Central memory CD8-positive, alpha-beta T cell (primary cell): Measurements from ENCODE around the gene BDKRB2.

Experiments used
- ATAC-seq: fragments of 150-1000 bp; cut with Tn5 transposase; replicated peaks from 2 replicates; pipeline ENCODE4 v1.10.0; 2022; ENCODE audit warnings: mild to moderate bottlenecking, moderate FRiP score, moderate number of reproducible peaks; ENCODE audit not compliant: poor library complexity, severe bottlenecking; ENCODE audit errors: extremely low read depth
- DNase-seq, 2 donors: peaks; one replicate each; pipeline ENCODE4 v3.0.0; 2021; ENCODE audit warnings: low spot score in 2 of 2
- H3K27ac Mint-ChIP-seq: one replicate; pipeline ENCODE4 v1.8.0; 2022; ENCODE audit warnings: low read depth, mild to moderate bottlenecking, moderate library complexity, mixed read lengths
- H3K27me3 Mint-ChIP-seq: one replicate; pipeline ENCODE4 v1.8.0; 2022; ENCODE audit warnings: mixed read lengths
- H3K36me3 Mint-ChIP-seq: one replicate; pipeline ENCODE4 v1.8.0; 2022; ENCODE audit warnings: mild to moderate bottlenecking, moderate library complexity, mixed read lengths; ENCODE audit not compliant: insufficient read depth
- H3K4me1 Mint-ChIP-seq: one replicate; pipeline ENCODE4 v1.8.0; 2022; ENCODE audit warnings: mixed read lengths
- H3K4me3 Mint-ChIP-seq: one replicate; pipeline ENCODE4 v1.8.0; 2022; ENCODE audit warnings: mild to moderate bottlenecking, moderate library complexity, mixed read lengths
- H3K9me3 Mint-ChIP-seq: one replicate; pipeline ENCODE4 v1.8.0; 2022; ENCODE audit warnings: mixed read lengths

BDKRB2 gene

DNA sequence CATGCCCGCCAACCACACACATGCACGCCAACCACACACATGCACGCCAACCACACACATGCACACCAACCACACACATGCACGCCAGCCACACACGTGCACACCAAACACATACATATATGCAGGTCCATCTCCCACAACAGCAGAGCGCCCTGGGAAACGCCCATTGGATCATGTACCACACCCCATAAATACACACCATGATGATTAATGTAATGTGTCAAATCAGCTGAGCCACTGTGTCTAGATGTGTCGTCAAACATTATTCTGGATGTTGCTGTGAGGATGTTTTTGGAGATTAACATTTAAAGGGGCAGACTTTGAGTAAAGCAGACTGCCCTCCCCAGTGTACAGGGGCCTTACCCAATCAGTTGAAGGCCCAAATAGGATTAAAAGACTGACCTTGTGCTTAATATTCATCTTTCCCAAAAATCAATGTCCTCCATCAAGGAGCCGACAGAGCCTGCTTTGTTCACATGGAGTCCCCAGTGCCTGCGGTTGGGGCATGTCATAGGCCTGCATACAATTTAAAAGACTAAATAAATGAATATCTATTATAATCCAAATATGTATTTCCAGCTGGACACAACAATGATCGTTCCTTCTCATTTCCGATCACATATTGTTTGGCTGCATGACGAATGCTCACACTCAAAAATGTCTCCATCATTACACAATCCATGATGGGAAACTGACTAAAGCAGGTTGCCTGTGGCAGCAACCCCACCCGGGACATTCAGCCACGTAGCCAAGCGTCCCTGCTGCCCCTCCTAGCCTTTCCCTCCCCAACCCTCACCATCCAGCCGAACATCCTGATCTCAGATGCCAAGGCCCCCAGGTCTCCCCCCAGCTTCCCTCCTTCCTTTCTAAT, 23.2 kb upstream of the BDKRB2 start:
- Mint-ChIP-seq H3K4me3 (no peak overlapping the region), H3K36me3 (no peaks in the 10 kb centered on the region), H3K4me1 (no peaks in the 10 kb centered on the region), H3K9me3 (no peaks in the 10 kb centered on the region), H3K27ac (no peak overlapping the region), H3K27me3 (peaks cover 34% of the 10 kb centered on the region)
- DNase-seq (no peak), ATAC-seq (no peak)

DNA sequence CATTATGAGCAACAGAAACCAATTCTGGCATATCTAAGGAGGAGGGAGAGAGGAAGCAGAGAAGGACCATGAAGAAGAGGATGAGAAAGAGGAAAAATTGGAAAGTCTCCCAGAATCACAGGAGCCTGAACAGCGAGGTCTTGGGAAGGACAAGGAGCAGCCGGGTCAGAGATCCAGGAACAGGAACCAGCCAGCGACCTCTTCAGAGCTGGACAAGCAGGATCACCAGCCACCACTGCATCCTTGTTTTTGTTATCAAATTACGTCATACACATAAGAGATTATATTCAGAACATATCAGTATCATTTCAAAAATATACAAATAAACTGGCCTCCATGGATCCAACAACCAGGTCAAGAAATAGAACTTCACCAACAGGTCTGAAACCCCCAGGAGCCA, 22.1 kb upstream of the BDKRB2 start:
- H3K36me3 Mint-ChIP-seq, result no peaks in the 10 kb centered on the region
- H3K4me1 Mint-ChIP-seq, result no peaks in the 10 kb centered on the region
- DNase-seq (no peak), ATAC-seq (no peak)
- H3K27ac Mint-ChIP-seq, result no peak overlapping the region
- peaks cover 42% of the 10 kb centered on the region for H3K27me3 Mint-ChIP-seq
- H3K4me3 Mint-ChIP-seq, result no peak overlapping the region
- H3K9me3 Mint-ChIP-seq, result no peaks in the 10 kb centered on the region

DNA sequence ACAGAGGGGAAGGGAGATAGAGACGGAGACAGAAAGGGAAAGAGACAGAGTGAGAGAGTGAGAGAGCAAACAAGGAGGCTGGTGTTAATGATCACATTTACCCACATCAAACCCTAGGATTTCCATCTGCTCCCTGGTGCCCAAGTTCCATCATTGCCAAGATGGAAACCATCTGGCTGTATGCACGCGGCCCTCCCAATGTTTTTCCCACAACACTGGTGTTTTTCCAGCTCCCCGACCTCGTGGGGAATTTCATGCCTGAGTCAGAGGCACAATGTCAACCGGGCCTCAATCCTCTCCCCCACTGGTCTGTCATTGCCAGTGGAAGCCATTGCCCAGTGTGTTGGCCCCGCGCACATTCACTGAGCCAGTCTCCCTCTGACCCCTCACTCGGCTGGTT, 19.9 kb upstream of the BDKRB2 start:
- ATAC-seq (no peak), DNase-seq (no peak)
- Mint-ChIP-seq H3K27ac (no peak overlapping the region), H3K27me3 (peaks cover 63% of the 10 kb centered on the region), H3K36me3 (no peaks in the 10 kb centered on the region), H3K4me1 (peaks cover 10% of the 10 kb centered on the region), H3K4me3 (no peak overlapping the region), H3K9me3 (no peaks in the 10 kb centered on the region)

DNA sequence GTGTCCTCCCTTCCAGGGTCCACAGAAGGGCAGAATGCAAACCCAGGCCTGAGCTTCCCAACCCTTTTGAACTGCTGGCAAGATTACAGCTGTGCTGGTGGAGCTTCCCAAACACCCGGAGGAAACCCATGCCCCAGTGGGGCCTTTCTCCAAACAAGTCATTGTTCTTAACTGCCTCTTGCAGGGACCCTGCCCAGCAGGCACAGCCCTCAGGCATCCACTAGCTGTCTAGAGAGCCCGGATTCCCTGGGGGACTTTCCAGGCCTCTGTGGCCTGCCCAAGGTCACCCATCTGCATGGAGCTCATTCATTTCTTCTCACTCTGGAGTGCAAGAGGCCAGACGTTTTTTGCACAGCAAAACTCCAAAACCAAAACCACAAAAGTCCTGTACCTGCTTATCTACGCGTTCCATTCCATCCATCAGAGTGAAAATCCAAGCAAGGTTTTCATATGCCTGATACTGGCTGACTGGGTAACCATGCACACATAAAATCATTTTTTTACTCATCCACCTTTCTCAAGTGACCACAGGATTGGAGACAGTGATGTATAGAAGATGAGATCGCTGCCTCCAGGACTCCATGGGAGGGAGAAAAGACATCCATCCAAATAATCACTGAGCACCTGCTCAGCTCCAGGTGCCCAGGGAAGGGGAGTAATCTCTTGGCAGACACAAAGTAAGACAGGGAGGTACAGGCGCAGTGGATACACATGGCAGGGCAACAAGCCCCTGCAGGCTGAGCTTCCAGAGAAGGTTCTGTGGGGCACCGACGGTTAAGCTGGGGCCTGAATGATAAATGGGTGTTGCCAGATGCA, 17.2 kb upstream of the BDKRB2 start:
- Mint-ChIP-seq H3K4me3 (no peak overlapping the region), H3K36me3 (no peaks in the 10 kb centered on the region), H3K27ac (no peak overlapping the region), H3K4me1 (peaks cover 10% of the 10 kb centered on the region), H3K9me3 (no peaks in the 10 kb centered on the region), H3K27me3 (peaks cover 82% of the 10 kb centered on the region)
- DNase-seq, result no peak
- no peak for ATAC-seq

DNA sequence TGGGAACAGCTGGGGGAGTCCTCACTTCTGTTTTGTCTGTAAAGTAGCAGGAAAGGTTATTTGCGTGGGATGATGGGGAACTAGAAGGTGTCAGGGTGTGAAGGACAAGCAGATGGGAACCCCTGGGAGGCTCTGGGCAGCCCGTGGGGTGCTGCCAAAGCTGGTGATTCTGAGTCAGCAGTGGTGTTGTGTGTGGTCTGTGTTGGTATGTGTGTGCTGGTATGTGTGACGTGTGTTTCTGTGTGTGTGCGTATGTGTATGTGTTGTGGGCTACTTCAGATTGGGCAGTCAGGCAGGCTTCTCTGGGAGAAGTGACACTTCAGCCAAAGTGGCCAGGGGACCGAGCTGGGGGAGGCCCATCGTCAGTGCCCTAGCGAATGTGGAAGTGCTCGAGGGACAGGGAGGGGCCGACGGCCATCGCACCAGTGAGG, 15.3 kb upstream of the BDKRB2 start:
- no peaks in the 10 kb centered on the region for H3K9me3 Mint-ChIP-seq

DNA sequence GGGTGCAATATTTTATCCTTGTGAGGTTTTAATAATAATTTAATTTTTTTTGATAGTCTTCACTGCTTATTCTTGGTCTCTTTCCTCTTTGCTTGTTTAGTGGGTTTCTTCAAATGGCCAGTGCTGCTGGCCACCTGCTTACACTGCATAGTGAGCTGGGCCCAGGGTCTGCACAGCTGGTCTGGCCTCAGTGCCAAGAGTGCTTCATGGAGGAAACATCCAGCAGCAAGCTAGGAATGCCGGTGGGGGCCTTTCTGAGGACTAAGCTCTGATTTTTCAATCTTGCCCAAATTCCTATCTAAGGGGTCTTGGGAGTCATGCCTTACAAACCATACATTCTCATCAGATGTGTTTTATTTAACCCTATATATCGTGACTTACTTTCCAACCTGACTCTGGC, 13.3 kb upstream of the BDKRB2 start:
- DNase-seq (no peak), ATAC-seq (no peak)
- H3K4me3 Mint-ChIP-seq, result no peak overlapping the region
- no peaks in the 10 kb centered on the region for H3K9me3 Mint-ChIP-seq
- no peak overlapping the region for H3K27ac Mint-ChIP-seq
- peaks cover 79% of the 10 kb centered on the region for H3K27me3 Mint-ChIP-seq
- peaks cover 10% of the 10 kb centered on the region for H3K4me1 Mint-ChIP-seq
- H3K36me3 Mint-ChIP-seq, result peaks cover 2% of the 10 kb centered on the region

More for the DNA sequence above, 15.3 kb upstream of the BDKRB2 start:
- Mint-ChIP-seq H3K27ac (no peak overlapping the region), H3K4me3 (no peak overlapping the region), H3K4me1 (peaks cover 10% of the 10 kb centered on the region), H3K36me3 (peaks cover 2% of the 10 kb centered on the region), H3K27me3 (peaks cover 83% of the 10 kb centered on the region)
- ATAC-seq, result no peak
- DNase-seq, result no peak

DNA sequence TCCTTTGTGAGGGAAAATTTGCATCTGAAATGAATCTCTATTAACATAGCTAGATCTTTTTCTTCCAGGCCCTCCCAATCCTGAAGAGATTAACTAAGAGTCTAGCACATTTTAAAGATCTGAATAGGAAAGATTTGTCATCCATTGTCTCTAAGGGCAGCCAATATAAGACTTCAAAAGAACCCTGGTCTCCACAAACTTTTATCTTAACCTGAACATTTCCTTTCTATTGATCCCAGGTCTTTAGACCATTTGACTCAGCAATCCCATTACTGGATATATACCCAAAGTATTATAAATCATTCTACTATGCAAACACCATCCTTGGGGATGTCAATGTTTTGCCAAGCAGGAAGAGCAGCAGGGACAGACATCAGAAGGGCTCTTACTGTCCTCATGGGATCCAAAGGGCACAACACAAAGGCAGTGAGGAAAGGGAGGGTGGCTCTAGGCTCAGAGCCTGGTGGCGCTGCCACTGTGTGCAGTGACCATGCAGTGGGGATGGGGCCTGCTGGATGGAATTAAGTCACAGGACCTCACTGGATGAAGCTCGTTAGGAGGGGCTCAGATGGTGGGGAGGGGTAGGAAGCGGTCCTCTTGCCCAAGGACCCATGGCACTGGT, 12.7 kb upstream of the BDKRB2 start:
- Mint-ChIP-seq H3K4me1 (peaks cover 10% of the 10 kb centered on the region), H3K27me3 (peaks cover 73% of the 10 kb centered on the region), H3K36me3 (peaks cover 2% of the 10 kb centered on the region), H3K27ac (no peak overlapping the region), H3K9me3 (no peaks in the 10 kb centered on the region), H3K4me3 (no peak overlapping the region)
- no peak for ATAC-seq
- no peak for DNase-seq

DNA sequence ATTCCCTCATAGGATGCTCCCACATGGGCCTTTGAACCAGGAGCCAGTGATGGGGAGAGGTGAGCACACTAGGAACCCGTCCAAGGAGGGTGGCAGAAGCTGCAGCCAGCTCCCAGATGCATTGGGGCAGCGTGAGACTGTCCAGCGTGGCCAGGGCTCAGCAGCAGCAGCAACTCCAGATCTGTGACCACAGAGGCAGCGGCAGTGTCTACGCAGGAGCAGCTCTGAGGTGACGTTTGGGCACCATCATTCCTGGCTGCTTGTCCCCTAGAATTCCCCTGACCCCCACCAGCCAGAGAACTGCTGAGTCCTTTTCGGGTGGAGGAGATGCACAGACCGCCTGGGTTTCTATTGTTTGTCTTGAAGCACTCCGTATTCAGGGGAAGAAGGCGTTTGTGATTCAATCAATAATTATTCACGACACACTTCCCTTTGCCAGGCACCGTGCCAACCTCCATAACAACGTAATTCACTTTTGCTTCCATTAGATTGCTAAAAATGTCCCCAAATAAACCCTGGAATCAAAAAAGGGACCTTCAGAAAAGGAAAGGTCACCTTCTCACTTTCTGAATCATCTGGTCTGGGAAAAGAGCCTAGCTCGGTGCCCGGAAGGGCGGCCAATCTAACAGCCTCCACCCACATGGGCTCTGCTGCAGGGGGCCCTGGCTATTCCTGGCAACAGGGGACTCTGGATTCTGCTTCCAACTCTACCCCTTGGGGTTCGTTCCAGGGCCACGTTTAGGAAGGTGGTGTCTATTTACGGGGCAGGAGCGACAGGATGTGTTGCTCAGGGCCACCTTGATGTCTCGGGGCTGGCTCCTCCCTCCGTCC, 11.4 kb upstream of the BDKRB2 start:
- no peak for DNase-seq
- Mint-ChIP-seq H3K27me3 (peaks cover 61% of the 10 kb centered on the region), H3K27ac (no peak overlapping the region), H3K9me3 (no peaks in the 10 kb centered on the region), H3K4me1 (peaks cover 10% of the 10 kb centered on the region), H3K4me3 (no peak overlapping the region), H3K36me3 (peaks cover 2% of the 10 kb centered on the region)
- no peak for ATAC-seq

DNA sequence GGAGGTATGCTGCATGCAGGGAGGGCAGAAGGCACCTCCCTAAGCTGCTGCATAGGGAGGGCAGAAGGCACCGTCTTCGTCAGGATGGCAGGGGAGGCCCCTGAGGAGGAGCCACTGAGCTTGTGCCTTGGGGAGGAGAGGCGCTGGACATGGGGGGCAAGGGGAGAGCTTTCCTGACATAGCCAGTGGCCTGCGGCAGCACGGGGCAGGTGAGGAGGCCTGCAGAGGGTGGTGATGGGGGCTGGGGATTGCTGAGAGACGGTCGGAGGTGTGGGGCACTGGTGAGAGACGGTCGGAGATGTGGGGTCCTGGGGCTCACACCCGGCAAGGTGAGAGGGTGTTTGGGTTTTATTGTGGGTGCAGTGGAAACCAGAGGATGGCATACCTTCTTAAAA, 10.4 kb upstream of the BDKRB2 start:
- H3K27ac Mint-ChIP-seq, result no peak overlapping the region
- peaks cover 9% of the 10 kb centered on the region for H3K4me1 Mint-ChIP-seq
- ATAC-seq, result no peak
- DNase-seq, result no peak
- no peak overlapping the region for H3K4me3 Mint-ChIP-seq
- peaks cover 50% of the 10 kb centered on the region for H3K27me3 Mint-ChIP-seq
- no peaks in the 10 kb centered on the region for H3K9me3 Mint-ChIP-seq
- H3K36me3 Mint-ChIP-seq, result peaks cover 2% of the 10 kb centered on the region

DNA sequence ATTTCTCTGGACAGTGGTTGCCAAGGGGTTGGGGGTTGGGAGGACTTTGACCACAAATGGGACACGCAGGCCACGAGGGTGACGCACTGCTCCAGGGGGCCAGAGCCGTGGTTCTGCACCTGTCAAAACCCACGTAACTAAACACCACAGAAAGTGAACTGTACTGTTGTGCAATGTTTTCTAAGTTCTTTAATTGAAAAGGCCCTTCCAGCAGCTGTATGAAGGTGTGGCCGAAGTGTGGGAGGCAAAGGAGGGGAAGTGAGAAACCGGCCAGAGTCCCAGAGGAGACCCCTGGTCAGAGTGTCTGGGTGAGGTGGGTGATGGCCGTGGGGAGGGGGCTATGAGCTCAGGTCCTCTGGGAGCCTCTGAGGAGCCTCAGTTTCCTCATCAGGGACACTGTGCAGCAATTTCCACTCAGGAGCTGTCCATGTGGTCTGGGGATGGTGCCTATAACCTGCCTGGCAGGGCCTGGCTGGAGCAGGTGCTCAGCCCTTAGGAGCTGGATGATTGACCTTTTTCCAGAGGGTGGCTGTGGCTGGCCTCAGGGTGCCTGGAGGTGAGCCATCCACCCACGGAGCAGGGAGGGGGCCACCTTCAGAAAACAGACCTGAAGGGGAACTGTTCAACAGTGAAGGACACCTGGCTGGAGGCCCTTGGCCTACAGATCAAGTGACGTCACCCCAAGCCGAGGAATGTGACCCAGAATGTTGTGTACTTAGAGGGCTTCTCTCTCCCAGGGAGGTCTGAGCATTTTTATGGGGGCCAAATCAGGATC, 9.8 kb upstream of the BDKRB2 start:
- Mint-ChIP-seq H3K36me3 (peaks cover 2% of the 10 kb centered on the region), H3K27ac (no peak overlapping the region), H3K4me1 (peaks cover 6% of the 10 kb centered on the region), H3K27me3 (peaks cover 45% of the 10 kb centered on the region), H3K9me3 (no peaks in the 10 kb centered on the region), H3K4me3 (no peak overlapping the region)
- DNase-seq (no peak), ATAC-seq (no peak)

DNA sequence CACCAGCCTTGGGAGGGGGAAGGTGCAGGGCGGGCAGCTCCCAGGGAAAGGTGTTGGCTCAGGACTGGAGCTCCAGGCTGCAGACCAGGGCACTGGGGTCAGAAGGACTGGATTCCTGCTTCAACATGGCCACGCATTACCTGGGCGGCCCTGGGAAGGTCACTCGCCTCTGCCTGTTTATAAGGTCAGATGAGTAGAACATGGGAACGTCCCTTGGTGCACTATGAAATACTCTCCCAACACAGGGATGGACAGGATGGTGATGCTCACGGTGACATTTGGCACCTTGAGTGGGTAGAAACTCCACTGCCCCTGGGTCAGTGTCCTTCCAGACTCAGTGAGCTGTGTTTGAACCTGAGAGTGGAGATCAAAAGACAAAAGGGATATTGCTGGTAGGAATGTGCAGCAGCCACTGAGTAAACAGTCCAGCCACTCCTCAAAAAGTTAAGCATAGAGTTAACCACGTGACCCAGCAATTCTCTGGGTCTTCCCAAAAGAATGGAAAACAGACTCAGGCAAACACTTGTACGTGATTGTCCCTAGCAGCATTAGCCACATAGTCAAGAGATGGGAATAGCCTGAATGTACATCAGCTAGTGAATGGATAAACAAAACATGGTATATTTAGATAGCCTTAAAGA, 9.1 kb upstream of the BDKRB2 start:
- Mint-ChIP-seq H3K27ac (no peak overlapping the region), H3K4me1 (peaks cover 6% of the 10 kb centered on the region), H3K27me3 (peaks cover 37% of the 10 kb centered on the region), H3K4me3 (no peak overlapping the region), H3K9me3 (no peaks in the 10 kb centered on the region), H3K36me3 (peaks cover 2% of the 10 kb centered on the region)
- DNase-seq (no peak), ATAC-seq (no peak)
